HG03558 (cell line): ENCODE data around the gene CARMIL1.

ENCODE experiments used
- ATAC-seq: cut with Tn5 transposase; IDR thresholded peaks from one replicate; pipeline ENCODE4 v1.9.1; 2021; ENCODE audit warnings: moderate number of reproducible peaks; ENCODE audit not compliant: unreplicated experiment; ENCODE audit errors: extremely low read depth

CARMIL1 gene

DNA sequence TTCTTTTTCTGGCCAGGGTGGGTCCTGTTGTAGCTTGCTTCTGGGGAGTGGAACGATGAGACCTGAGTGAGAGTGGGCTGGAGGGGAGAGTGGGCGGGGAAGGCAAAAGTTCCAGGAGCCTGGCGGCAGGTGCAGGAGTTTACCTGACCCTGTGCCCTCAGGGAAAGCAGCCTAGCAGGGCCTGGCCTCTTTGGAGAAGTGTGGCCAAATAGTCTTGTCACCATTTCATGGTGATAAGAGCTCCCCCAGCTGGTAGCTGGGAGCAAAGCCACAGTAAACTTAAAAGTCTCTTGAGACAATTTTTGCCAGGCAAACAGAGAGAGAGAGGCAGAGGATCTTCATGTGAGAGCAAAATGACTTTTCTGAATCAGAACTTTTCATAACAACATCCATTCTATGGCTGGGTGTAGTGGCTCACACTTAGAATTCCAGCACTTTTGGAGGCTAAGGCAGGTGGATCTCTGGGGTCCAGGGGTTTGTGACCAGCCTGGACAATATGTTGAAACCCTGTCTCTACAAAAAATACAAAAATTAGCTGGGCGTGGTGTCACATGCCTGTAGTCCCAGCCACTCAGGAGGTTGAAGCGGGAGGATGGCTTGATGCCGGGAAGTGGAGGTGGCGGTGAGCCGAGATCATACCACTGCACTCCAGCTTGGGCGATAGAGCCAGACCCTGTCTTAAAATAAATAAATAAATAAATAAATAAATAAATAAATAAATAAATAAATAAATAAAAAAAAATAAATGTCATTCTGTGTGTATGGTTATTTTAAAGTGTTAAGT, 211.0 kb downstream of the CARMIL1 start:
- peak; percentile 56 for ATAC-seq

DNA sequence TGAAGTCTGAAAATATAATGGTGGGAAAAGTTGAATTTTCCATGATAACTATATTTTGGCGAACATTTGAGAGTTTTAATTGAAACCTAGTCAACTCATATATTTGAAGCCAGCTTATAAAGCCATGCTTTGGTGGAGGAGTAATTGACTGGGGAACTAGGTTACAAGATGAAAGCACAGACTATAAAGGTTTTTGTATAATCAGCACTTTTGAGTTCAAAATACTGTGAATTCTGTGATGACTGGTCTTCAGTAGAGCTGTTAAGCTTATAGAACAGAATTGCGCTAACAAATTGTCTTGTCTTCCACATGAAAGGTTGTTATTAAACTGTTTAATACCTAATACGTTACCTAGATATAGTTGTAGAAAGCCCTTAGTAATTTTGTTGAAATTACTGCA, 213.8 kb downstream of the CARMIL1 start:
- no peak for ATAC-seq

DNA sequence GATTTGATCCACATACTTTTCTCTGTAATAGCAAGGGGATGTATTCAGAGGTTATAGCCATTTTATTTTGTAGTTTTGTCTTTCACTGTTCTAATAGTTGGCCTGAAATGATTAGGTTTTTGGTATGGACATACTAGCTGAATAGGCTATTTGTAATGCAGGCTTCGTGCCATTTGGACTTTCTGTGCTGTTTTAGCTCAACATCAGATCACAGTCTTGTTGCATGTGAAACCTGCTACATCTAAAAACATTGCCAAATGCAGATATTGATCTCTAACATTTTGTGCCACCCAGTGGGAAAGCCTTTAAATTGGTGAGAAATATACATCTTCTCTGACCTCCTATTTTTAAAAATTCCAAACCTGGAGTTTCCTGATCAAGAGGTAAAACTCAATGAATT, 215.3 kb downstream of the CARMIL1 start:
- ATAC-seq, result no peak

DNA sequence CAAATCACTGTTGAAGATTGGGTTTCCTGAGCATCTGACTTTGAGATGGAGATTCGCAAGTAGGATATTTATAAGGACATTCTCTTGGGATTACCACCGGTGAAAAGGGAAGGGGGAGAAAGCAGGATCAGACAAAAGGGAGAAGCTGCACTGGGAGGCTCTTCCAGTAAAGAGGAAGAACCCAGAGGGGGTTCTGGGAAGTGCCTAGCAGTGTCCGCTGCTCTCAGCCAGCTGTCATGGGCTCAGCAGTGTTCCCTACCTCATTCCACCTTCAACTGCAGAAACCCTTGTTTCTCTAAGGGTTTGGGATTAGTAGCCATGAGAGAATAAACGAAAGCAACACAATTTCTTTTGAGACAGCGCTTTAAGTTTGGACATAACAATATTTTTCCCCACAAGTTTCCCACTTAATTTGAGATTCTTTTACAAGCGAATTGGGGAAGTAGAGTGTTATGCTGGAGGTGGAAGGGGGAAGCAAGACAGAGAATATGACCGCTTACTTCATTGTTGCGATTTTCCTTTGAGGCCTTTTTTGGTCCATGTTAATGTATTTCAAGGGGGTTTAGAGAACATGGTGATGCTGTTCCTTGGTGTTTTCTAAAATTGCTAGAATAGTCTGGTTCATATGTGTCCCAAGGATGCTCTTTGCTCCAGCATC, 218.3 kb downstream of the CARMIL1 start:
- ATAC-seq, result no peak

DNA sequence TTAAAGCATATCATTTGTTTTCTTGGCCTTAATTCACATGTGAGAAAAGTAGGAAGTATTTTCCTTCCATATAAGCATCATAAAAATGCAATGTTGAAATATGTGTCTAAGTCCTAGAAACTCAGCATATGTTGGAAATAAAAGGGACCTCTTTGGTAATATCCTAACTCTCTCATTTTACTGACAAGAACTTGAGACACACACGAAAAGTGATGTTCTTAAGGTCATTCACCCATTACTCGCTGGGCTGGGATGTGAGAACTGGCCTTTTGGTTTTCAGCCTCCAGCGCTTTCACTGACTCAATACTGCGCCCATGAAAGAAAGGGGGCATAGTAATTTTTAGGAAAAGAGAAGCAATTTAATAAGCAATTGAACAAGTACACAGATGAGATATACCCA, 219.3 kb downstream of the CARMIL1 start:
- no peak for ATAC-seq

DNA sequence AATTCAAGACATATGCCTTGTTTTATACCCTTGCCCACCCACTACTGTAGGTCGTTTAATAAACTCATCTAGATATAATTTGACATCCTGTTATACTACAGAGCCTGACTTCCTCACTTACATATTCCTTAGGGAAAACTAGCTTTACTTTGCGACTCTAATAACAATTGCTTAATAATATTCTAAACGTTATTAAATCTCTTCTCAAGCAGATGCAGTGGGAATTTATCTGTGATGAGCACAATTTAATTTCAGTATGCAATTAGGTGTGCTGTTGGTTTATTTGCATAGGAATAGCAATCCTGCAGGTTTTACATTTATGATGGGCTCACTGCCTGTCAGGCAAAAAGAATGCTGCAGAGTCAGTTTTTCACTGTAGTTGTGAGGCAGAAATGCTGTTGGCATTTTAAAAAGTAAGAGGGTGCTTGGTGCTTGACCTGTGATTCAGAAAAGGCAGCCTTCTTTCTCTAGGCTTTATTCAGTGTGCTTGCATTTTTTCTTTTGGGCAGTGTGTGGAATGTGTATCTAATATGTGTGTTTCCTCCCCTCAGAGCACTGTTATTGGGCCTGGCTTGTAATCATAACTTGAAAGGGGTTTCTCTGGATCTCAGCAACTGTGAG, 220.6 kb downstream of the CARMIL1 start:
- ATAC-seq, result no peak

DNA sequence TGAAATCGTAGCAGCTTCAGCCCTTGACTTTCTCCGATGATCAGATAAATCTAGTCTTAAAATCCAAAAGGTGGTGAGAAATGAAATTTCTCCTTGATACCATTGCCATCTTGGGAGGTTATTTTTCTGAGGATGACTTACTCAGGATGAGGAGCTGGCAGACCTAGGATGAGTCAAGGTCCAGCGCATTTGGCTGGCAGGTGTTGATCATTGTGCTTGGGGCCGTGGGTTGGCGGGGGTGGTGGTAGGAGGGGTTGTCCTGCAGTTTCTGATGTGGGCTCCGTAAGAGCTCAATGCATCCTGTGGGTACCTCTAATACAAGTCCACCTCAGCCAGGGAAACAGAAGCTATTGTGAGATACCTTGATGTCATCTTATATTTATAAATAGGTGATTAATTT, 224.5 kb downstream of the CARMIL1 start:
- no peak for ATAC-seq

DNA sequence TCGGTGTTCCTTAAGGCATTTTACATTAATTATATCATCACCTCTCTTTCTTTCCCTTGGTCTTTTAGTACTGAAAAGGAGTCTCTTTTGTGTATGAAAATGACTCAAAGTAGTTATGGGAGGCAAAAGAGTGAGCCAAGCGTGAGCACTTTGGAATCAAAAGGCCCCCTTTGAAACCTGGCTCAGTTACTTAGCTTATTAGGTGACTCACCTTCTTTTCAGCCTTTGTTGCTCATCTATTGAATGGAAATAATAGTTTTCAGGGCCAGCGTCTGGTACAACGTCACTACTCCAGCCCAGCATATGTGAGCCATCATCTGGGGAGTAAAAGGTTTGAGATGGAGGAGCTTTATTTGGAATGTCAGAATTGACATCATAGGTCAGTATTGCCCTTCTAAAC, 225.5 kb downstream of the CARMIL1 start:
- ATAC-seq, result no peak

DNA sequence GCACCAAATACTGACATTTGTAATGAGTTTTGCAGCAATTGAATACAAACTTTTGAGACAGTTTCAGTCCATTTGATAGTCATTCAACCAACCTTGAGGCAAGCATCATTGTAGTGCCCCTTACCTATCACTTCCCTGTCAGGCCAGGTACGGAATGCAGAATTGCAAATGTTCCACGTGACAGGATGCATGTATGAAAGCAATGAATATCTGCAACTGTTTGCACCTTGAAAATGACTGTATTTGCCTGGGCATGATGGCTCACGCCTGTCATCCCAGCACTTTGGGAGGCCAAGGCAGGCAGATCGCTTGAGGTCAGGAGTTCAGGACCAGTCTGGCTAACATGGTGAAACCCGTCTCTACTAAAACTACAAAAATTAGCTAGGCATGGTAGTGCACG, 226.8 kb downstream of the CARMIL1 start:
- ATAC-seq, result no peak

DNA sequence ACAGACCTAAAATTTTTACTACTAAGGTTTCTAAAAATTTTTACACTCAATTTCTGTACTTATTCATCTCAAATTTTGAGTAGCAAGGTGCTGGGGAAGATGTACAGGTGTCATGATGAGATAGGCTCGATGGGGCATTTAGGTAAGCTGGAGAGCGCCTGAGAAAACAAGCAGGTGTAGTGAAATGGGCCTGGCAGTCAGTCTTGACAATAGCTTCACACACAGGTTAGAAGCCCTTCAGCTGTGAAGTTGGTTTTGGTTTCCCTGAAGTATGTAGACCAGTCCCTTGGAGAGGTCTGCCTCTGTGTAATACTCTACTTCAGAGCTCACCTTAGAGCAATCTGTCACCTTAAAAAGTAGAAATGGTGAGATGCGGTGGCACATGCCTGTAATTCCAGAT, 228.9 kb downstream of the CARMIL1 start:
- ATAC-seq, result no peak

DNA sequence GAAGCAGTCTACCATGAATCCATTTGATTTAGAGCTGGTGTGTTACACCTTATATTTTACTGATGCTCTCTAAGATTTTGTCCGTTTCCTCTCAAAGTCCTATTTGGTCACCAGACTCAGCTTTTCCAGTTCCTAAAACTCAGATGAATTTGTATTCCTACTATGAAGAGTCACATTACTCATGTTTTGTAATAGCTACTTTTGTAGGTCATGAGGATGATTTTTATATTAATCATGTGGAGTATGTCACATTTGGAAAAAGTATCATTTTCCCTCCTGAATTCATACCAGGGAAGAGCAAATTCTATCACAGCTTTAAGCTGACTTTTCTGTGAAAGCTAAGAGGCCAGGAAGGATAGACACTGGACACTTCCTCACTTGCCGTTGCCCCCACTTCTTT, 232.2 kb downstream of the CARMIL1 start:
- no peak for ATAC-seq

DNA sequence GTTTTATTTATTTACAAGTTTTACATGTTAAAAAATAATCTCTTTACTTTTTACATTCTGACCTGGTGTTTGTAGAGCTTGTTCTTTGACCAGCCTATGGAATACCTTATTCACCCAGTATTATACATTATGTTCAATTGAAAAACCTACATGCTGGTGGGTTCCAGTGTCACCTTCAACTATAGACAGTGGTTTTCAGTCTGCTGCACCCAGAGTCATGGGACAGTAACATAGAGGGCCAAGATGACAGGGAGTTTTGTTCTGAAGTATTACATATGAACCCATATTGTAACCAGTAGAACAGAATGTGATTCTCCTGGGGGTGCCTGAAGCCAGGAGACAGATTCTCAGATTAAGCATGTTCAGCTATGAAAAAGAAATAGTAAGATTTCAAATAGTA, 233.4 kb downstream of the CARMIL1 start:
- ATAC-seq, result no peak

DNA sequence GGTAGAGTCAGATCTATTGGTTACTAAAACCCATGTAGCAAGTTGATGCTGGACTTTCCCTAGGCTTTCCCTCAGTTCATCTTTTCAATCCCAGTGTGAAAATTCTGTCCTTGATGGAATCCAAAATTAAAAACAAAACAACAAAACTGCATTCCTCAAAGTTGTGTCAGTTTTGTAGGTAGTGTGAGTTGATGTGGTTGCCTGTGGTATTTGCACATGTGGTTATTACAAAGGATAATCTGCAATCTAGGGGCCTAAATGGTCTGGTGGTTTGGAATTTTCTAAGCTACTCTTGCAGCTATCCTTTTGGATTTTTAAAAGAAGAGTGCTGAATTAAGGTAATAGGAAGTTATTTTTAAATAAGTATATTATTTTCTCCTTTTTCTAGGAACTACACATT, 240.7 kb downstream of the CARMIL1 start:
- no peak for ATAC-seq

DNA sequence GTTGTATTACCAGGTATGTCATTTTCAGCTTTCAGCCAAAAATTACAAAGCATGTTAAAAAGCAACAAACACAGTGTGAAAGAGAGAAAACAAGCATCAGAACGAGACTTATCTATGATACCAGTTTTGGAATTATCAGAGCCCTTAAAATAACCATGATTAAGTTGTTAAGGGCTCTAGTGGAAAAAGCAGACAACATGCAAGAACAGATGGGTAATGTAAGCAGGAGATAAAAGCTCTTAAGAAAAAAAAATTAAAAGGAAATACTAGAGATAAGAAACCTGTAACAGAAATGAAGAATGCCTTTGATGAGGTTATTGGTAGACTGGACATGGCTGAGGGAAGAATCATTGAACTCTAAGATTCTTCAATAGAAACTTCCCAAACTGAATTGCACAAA, 245.4 kb downstream of the CARMIL1 start:
- ATAC-seq, result no peak

DNA sequence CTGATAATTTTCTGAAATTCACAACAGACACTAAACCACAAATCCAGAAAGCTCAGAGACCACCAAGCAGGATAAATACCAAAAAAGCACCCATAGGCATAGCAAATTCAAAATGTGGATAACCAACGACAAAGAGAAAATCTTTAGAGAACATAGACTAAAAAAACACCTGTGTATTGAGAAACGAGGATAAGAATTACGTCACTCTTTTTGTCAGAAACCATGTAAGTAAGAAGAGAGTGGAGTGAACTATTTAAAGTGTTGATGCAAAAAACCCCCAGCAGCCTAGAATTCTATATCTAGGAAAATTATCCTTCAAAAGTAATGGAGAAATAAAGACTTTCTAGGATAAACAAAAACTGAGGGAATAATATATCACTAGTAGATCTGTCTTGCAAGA, 245.9 kb downstream of the CARMIL1 start:
- ATAC-seq, result no peak

DNA sequence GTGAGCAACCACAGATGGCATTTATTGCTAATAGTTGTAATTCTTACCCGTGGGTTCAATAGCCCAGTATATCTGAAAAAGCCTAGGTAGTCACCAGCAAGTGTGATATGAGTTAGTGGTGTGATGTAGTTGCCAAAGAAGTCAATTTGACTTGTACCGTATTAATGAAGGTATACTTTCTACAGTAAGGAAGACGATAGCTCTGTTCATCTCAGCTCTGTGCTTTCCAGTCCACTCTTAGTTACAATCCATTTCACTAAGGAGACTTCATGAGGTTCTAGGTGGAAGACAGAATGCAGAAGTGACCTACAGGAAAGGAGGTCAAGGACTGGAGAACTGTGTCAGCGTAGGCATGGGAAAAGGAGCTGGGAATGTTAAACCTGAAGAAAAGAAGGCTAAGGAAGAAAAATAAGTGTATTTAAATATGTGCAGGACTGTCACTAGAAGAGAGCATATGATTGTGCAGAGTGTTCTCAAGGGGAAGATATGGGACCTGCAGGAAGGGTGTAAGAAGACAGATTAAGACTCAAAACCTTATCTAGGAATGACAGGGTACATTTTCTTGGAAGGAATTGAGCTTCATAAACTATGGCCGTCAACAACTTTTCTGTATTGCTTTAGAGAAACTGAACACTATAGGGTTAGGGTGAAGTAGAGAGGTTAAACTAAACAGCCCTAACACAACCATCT, 255.9 kb downstream of the CARMIL1 start:
- ATAC-seq, result no peak

DNA sequence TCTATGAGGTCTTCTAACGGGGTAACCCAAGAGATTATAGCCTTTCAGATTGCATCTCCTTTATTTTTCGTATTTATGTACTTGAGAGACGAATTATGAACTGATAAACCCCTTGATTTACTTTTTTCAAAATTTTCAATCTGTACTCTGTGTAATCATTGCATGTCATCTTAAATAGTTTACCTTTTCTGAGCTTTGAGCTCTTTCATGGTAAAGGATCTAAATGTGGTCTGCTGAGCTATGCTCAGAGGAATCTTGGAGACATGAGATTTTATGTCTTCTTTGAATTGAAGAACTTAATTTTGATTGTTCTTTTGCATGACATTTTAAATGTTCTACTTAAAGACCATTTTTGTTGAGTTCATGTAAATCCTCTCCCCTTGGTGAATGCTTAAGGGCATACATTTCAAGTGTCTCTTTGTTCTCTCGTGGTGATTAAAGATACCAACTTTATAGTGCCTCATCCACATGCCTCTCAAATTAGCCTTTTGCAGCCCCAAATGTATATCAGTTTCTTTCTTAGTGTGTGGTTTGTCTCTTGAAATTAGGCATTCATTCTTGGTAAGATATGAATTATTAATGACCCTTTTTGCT, 256.6 kb downstream of the CARMIL1 start:
- no peak for ATAC-seq

DNA sequence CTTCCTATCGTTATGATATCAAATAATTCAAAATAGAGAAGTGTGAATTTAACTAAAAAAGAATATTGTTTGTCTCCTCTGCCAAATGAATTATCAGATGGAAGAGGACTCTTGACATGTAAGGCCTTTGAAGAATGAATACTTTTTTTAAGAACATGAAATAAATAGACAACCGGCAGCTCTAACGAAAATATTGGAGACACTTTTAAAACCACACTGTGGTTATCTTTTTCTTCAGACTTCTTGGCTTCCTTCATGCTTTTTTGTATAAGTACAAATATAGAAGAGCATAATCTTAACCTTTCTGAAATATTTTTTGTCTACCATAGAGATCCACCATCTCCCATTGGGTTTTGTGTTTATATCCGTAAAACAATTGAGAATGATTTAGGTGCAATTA, 257.6 kb downstream of the CARMIL1 start:
- no peak for ATAC-seq

DNA sequence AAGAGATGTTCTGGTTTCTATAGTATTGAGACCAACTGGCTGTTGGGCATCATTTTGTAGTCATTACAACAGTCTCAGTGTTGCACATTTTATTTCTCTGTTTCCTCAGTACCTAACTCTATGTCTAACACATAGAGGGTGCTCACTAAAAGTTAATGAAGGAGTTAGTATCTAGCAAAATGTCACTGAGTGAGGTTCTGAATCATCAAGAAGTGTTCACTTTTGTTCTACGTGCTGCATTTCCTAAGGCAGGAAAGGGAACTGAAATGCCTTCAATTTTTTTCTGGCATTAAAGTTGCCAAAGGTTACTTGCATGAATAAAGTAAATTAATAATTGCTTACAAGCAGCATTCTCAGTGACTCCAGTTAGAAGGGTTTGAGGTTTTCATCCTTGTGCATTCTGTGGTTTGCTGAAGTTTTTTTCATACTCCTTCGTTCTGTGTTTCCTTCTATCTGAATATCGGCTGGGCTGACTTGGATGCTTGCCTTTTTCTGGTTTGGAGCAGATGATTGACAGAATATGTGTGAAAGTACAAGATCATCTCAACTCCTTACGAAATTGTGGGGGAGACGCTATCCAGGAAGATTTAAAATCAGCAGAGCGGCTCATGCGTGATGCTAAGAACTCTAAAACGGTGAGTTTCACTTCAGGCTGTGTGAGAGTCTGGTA, 258.3 kb downstream of the CARMIL1 start:
- no peak for ATAC-seq

DNA sequence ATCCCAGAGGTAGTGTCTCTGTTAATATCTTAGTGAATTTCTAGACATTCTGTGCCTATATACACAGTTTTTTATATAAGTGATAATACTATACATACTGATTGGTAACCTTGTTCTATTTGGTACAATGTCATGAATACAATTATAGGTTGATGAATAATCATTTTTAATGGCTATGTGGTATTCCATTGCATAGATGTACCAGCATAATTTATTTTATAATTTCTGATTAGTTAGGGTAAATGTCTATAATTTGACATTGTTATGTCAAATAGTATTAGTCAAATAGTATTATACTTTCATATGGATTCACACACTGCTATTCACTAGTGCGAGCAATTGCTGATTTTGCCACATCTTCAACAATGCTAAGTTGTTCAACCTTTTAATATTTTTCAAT, 262.1 kb downstream of the CARMIL1 start:
- no peak for ATAC-seq
